ENCODE results near the gene GGT1. TPM values are rescaled to one million over a fixed set of nuclear protein-coding genes. Genes with fewer than 3 reads are reported as not detected.
"Not testable (repeated sequence)": the region's sequence is repeated elsewhere in the genome, so short reads cannot be mapped to it uniquely, and the experiment has no call there.

The GGT1 gene
- total RNA-seq, 1 donor from 2014 or later = 16.9 TPM

DNA sequence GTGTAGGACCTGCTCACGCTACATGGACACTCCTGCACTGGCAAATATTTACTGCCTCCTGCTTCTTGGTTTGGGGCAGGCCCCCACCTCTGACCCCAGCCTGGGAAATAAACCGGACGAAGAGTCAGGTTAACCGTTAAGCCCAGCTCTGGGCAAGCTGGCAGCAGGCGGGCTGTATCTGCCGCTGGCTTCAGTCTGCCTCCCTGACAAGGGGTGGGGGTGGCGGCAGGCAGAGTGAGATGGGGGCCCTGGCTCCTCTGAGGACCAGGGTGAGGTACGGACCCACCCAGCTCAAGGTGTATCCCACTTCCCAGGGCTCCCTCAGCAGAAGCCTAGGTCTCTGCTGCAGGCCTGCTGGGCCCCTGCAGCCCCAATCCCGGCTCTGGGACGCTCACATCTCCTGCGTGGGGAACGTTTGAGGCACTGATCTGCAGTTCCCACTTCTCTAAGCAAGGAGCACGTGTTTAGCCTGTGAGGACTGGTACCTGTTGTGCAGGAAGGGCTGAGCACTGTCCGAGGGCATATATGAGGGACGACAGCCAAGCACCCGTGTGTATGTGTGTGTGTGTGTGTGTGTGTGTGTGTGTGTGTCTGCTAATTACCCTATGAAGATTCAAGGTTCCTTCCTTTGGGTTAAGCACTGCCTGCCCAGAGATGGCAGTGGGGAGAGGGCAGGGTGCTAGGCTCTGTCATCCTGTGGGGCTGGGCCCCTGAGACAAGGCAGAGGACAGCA, 9.0 kb upstream of the GGT1 start:
- no peaks in the 10 kb centered on the region for H3K27me3 Mint-ChIP-seq

DNA sequence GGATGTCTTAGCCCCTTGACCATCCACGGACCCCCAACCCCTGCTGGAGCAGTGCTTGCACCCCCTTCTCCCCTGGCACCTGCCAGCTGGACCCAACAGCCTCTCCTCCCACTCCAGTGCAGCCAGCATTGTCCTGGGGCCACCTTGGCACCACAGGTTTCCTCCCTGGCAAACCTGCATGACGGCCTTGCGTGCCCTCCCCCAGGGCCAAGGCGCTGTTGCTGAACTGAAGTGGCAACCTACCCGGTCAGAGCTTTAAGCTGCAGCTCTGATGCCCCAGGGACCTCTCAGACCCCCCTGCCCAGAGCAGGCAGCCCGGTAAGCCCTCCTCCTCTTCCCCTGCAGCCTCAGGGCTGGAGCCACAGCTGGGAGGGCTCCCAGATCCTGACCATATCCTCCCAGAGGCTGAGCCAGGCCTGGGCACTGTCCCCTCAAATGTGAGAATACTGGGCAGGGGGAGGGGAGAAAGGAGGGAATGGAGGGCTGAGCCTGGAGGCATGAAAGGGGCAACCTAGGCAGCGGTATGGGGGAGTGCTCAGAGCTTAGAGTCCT, 8.3 kb upstream of the GGT1 start:
- Mint-ChIP-seq H3K27ac (no peak overlapping the region), H3K36me3 (ENCODE audit: insufficient read depth) (no peaks in the 10 kb centered on the region), H3K4me1 (ENCODE audit: low read depth) (peaks cover 3% of the 10 kb centered on the region), H3K27me3 (no peaks in the 10 kb centered on the region), H3K4me3 (ENCODE audit: low read depth) (no peak overlapping the region), H3K9me3 (ENCODE audit: low read depth) (no peaks in the 10 kb centered on the region)
- TF ChIP-seq, protein P1, sequence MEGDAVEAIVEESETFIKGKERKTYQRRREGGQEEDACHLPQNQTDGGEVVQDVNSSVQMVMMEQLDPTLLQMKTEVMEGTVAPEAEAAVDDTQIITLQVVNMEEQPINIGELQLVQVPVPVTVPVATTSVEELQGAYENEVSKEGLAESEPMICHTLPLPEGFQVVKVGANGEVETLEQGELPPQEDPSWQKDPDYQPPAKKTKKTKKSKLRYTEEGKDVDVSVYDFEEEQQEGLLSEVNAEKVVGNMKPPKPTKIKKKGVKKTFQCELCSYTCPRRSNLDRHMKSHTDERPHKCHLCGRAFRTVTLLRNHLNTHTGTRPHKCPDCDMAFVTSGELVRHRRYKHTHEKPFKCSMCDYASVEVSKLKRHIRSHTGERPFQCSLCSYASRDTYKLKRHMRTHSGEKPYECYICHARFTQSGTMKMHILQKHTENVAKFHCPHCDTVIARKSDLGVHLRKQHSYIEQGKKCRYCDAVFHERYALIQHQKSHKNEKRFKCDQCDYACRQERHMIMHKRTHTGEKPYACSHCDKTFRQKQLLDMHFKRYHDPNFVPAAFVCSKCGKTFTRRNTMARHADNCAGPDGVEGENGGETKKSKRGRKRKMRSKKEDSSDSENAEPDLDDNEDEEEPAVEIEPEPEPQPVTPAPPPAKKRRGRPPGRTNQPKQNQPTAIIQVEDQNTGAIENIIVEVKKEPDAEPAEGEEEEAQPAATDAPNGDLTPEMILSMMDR (IDR thresholded peaks at IDR 0.05; ENCODE audit: unreplicated experiment) = no peak
- DNase-seq (ENCODE audit: low spot score, unreplicated experiment) = no peak

More for the DNA sequence above, 9.0 kb upstream of the GGT1 start:
- TF ChIP-seq, protein P1 (IDR thresholded peaks at IDR 0.05; ENCODE audit: unreplicated experiment) = no peak
- H3K27ac Mint-ChIP-seq = peak overlapping the region; percentile 89
- no peaks in the 10 kb centered on the region for H3K36me3 Mint-ChIP-seq (ENCODE audit: insufficient read depth)
- H3K9me3 Mint-ChIP-seq (ENCODE audit: low read depth) = no peaks in the 10 kb centered on the region
- DNase-seq (ENCODE audit: low spot score, unreplicated experiment) = no peak
- peak overlapping the region; percentile 70 for H3K4me3 Mint-ChIP-seq (ENCODE audit: low read depth)
- H3K4me1 Mint-ChIP-seq (ENCODE audit: low read depth) = peaks cover 3% of the 10 kb centered on the region

DNA sequence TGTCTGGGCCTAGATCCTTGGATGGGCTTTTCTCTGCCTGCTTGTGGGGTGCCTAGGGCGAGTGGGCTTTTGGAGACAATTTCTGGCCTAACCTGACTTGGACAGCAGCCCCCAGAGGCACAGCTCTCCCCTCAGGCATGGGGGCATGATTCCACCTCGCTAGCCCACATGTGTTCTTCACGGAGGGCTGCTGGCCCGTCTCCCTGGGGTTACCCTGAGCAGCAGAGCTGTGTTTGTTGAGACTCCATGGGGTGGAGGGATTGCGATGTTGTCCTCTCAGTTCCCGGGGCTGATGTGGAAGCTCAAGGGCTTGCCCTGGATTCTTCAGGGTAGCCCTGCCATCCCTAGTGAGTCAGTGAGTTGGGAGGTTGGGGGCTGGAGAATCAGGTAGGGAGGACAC, 7.8 kb upstream of the GGT1 start:
- no peak for DNase-seq (ENCODE audit: low spot score, unreplicated experiment)
- no peaks in the 10 kb centered on the region for H3K9me3 Mint-ChIP-seq (ENCODE audit: low read depth)
- H3K27ac Mint-ChIP-seq = no peak overlapping the region
- TF ChIP-seq, protein P1 (IDR thresholded peaks at IDR 0.05; ENCODE audit: unreplicated experiment) = no peak
- no peaks in the 10 kb centered on the region for H3K27me3 Mint-ChIP-seq
- H3K36me3 Mint-ChIP-seq (ENCODE audit: insufficient read depth) = no peaks in the 10 kb centered on the region
- H3K4me1 Mint-ChIP-seq (ENCODE audit: low read depth) = peaks cover 3% of the 10 kb centered on the region
- H3K4me3 Mint-ChIP-seq (ENCODE audit: low read depth) = no peak overlapping the region

DNA sequence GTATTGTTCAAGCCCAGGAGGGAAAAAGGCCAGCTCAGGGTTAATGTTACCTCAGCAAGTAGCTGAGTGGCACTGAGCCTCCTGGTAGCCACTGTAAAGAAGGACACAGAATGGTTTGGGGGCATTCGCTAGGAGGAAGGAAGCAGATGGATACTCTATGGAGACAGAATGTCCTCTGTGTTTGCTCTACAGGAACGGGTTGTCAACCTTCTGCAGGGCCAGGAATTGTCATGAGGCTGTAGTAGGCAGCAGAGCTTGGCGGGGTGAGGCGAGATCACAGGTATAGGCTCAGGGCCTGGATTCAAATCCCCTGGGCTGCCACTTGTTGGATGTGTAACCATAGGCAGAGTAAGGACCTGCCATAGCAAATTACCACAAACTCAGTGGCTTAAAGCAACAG, 7.1 kb upstream of the GGT1 start:
- TF ChIP-seq, protein P1 (IDR thresholded peaks at IDR 0.05; ENCODE audit: unreplicated experiment) = no peak
- Mint-ChIP-seq H3K36me3 (ENCODE audit: insufficient read depth) (no peaks in the 10 kb centered on the region), H3K27ac (no peak overlapping the region), H3K27me3 (no peaks in the 10 kb centered on the region), H3K9me3 (ENCODE audit: low read depth) (no peaks in the 10 kb centered on the region), H3K4me1 (ENCODE audit: low read depth) (peaks cover 3% of the 10 kb centered on the region), H3K4me3 (ENCODE audit: low read depth) (no peak overlapping the region)
- no peak for DNase-seq (ENCODE audit: low spot score, unreplicated experiment)

DNA sequence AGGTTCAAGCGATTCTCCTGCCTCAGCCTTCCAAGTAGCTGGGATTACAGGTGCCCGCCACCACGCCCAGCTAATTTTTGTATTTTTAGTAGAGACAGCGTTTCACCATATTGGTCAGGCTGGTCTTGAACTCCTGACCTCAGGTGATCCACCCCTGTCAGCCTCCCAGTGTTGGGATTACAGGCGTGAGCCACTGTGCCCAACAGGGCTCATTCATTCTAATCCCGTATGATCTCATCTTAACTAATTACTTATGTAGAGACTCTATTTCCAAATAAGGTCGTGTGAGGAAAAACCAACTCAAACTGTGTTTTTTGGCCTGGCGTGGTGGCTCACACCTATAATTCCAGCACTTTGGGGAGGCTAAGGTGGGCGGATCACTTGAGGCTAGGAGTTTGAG, 5.9 kb upstream of the GGT1 start:
- H3K4me1 Mint-ChIP-seq (ENCODE audit: low read depth); H3K9me3 Mint-ChIP-seq (ENCODE audit: low read depth); H3K36me3 Mint-ChIP-seq (ENCODE audit: insufficient read depth); H3K27ac Mint-ChIP-seq; DNase-seq (ENCODE audit: low spot score, unreplicated experiment); H3K27me3 Mint-ChIP-seq; H3K4me3 Mint-ChIP-seq (ENCODE audit: low read depth): not testable (repeated sequence)

DNA sequence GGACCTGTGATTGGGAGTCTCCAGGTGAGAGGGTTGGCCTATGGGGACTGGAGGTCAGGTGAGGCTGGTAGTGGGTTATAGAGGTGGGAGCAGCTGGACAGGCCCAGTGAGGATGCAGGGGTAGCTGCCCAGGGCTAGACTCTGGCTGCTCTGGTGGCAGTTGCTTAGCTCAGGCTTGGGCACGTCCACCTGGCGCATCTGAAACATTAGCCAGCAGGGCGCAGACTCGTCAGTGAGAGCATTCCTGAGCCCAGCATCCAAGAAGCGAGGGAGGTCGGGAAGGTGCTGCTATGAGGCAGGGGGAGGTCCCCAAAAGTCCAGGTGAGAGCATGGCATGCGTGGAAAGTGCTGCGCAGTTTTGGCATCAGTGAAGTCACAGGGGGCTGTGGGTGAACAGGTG, 3.5 kb upstream of the GGT1 start:
- no peaks in the 10 kb centered on the region for H3K27me3 Mint-ChIP-seq

DNA sequence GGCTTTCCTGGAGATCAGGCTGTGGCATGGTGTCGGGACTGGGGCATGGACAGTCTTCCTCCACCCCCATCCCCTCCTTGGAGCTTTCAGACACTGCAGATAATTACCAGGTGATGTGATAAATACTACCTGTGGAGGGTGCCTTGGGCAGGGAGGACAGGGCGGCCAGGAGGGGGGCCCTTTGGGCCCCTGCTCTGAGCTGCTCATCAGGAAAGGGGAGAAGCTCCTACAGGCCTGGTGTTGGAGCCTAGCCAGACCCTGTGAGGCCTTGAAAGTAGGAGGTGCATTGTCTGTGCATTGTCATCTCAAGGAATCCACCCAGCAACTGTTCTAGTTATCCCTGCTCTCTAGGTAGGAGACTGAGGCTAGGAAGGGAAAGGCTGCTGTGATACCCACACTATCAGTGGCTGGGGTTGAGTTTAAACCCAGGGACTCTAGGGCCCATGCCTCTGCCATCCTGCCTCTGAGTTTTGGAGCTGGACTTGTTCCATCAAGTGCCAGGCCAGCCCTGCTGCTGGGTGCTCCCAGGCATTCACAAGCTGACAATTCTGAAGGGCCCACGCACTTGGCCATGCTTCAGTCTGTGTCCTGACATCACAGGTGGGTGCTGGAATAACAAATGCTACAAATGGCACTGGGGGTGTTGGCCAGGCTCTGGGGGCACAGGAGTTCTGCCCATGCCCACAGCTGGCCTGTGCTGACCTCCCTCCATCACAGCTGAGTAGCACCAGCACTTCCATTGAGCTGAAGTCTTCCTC, 2.9 kb upstream of the GGT1 start:
- not testable (repeated sequence) for DNase-seq (ENCODE audit: low spot score, unreplicated experiment); H3K27me3 Mint-ChIP-seq; H3K27ac Mint-ChIP-seq; H3K36me3 Mint-ChIP-seq (ENCODE audit: insufficient read depth); H3K9me3 Mint-ChIP-seq (ENCODE audit: low read depth); H3K4me3 Mint-ChIP-seq (ENCODE audit: low read depth)
- H3K4me1 Mint-ChIP-seq (ENCODE audit: low read depth) = peaks cover 12% of the 10 kb centered on the region

More for the DNA sequence above, 3.5 kb upstream of the GGT1 start:
- Mint-ChIP-seq H3K27ac (no peak overlapping the region), H3K36me3 (ENCODE audit: insufficient read depth) (no peaks in the 10 kb centered on the region), H3K9me3 (ENCODE audit: low read depth) (no peaks in the 10 kb centered on the region), H3K4me3 (ENCODE audit: low read depth) (no peak overlapping the region), H3K4me1 (ENCODE audit: low read depth) (peaks cover 12% of the 10 kb centered on the region)
- TF ChIP-seq, protein P1 (IDR thresholded peaks at IDR 0.05; ENCODE audit: unreplicated experiment) = no peak
- no peak for DNase-seq (ENCODE audit: low spot score, unreplicated experiment)
